Astrocyte (in vitro differentiated cells and primary cell): ENCODE results near the gene RARB.

ENCODE experiments used
- EZH2 ChIP-seq: IDR thresholded peaks from 2 replicates; pipeline ENCODE4 v1.6.1; 2012; ENCODE audit warnings: mild to moderate bottlenecking, low read length, inconsistent platforms; ENCODE audit not compliant: insufficient read depth
- TF ChIP-seq, protein P1 (sequence below): IDR thresholded peaks from 2 replicates; pipeline ENCODE4 v1.5.1; 2011; ENCODE audit warnings: low read depth, mild to moderate bottlenecking, inconsistent platforms, low read length, moderate library complexity; ENCODE audit not compliant: insufficient read depth

- no peak for TF ChIP-seq EZH2
- TF ChIP-seq, protein P1, sequence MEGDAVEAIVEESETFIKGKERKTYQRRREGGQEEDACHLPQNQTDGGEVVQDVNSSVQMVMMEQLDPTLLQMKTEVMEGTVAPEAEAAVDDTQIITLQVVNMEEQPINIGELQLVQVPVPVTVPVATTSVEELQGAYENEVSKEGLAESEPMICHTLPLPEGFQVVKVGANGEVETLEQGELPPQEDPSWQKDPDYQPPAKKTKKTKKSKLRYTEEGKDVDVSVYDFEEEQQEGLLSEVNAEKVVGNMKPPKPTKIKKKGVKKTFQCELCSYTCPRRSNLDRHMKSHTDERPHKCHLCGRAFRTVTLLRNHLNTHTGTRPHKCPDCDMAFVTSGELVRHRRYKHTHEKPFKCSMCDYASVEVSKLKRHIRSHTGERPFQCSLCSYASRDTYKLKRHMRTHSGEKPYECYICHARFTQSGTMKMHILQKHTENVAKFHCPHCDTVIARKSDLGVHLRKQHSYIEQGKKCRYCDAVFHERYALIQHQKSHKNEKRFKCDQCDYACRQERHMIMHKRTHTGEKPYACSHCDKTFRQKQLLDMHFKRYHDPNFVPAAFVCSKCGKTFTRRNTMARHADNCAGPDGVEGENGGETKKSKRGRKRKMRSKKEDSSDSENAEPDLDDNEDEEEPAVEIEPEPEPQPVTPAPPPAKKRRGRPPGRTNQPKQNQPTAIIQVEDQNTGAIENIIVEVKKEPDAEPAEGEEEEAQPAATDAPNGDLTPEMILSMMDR: no peak
These were observed 30.9 kb upstream of the RARB start for GRCh38 chr3:25397150-25397549.
